ENCODE results near the gene RAB25. TPM values are rescaled to one million over a fixed set of nuclear protein-coding genes. Genes with fewer than 3 reads are reported as not detected.

RAB25 gene
- total RNA-seq (2014; rRNA removed) (18.1 and 18.5 TPM in 2 replicates), Bru-seq, nascent RNA (percentile 32 among the genes with signal in this experiment), BruChase-seq, experiment 1, labeled RNA remaining after a 6-hour chase (percentile 42 among the genes with signal in this experiment), BruChase-seq, experiment 2, labeled RNA remaining after a 2-hour chase (percentile 37 among the genes with signal in this experiment)
- long read RNA-seq, partial matches to known transcripts = 0 of 2 reads
- long read RNA-seq, other reads (novel, unspliced or antisense) = 0 of 2 reads

GRCh38 chr1:156060937-156061636 is at the start of gene RAB25:
Gene RAB25, plus strand, starts transcription at chr1:156061160. Its CDS starts 241 bp downstream, at chr1:156061401.
- H3K9ac ChIP-seq (ENCODE audit: low read length) = peak within 1 kb of the TSS; percentile 41; the same call in 1 of the 2 replicates
- CTCF ChIA-PET = interaction anchor here (0.7 kb wide), 1 partner anchor 312 kb away, joined by 3 read pairs; no protein-coding TSS in a partner anchor

GRCh38 chr1:156012051-156012817 is 48.7 kb upstream of the RAB25 start:
- Histone ChIP-seq H3K27ac (ENCODE audit: low read length) (no peak overlapping the region), H3F3A (ENCODE audit: low read length, unreplicated experiment) (peaks cover 4% of the 10 kb centered on the region), H3K9me3 (ENCODE audit: low read length) (no peaks in the 10 kb centered on the region), H3K4me1 (ENCODE audit: insufficient read depth, low read length) (peaks cover under 1% of the 10 kb centered on the region; the same call in 1 of the 2 replicates), H3K27me3 (ENCODE audit: low read length) (no peaks in the 10 kb centered on the region), H3K4me3 (ENCODE audit: low read length) (no peak overlapping the region), H3K36me3 (ENCODE audit: low read depth, low read length) (peaks cover 62% of the 10 kb centered on the region), H4K20me1 (ENCODE audit: low read length) (0 out of 2 replicates have a peak, but pooled peaks cover 4% of the 10 kb centered on the region), H3K79me2 (ENCODE audit: low read length) (0 out of 2 replicates have a peak, but pooled peaks cover 7% of the 10 kb centered on the region), H3K9ac (ENCODE audit: low read length) (no peak overlapping the region), H3K9me2 (replicated peaks; ENCODE audit: low read length) (no peaks in the 10 kb centered on the region), H3K4me2 (ENCODE audit: low read length) (no peak overlapping the region), H2AFZ (ENCODE audit: low read length) (no peak overlapping the region)
- intact Hi-C loops (cut with micrococcal nuclease) = no loop called here
- no peak for TF ChIP-seq CTCF (conservative IDR thresholded peaks at IDR 0.05; ENCODE audit: low read depth, low read length)
- ATAC-seq (no peak), DNase-seq (no peak)
- no TSS peak for BruUV-seq (replicated peaks)
- CTCF ChIA-PET = no interaction called here
- POLR2A ChIA-PET (ENCODE audit: unreplicated experiment) = no interaction called here

More at GRCh38 chr1:156060937-156061636, at the start of gene RAB25:
- H3K27ac ChIP-seq (ENCODE audit: low read length) = peak within 1 kb of the TSS; percentile 20
- H3K27me3 ChIP-seq (ENCODE audit: low read length) = no peaks in the 10 kb centered on the region
- H3K79me2 ChIP-seq (ENCODE audit: low read length) = peaks cover 5% of the 10 kb centered on the region
- peak; percentile 11; the same call in 1 of the 2 replicates for ATAC-seq
- H3K4me1 ChIP-seq (ENCODE audit: insufficient read depth, low read length) = peaks cover 10% of the 10 kb centered on the region; the same call in 1 of the 2 replicates
- H4K20me1 ChIP-seq (ENCODE audit: low read length) = no peaks in the 10 kb centered on the region
- H3K4me2 ChIP-seq (ENCODE audit: low read length) = peak within 1 kb of the TSS; percentile 54
- H3F3A ChIP-seq (ENCODE audit: low read length, unreplicated experiment) = no peaks in the 10 kb centered on the region
- DNase-seq = peak; percentile 66
- no peaks in the 10 kb centered on the region for H3K36me3 ChIP-seq (ENCODE audit: low read depth, low read length)
- intact Hi-C loops (cut with micrococcal nuclease) = no loop called here
- peak within 1 kb of the TSS; percentile 49 for H3K4me3 ChIP-seq (ENCODE audit: low read length)
- no peaks in the 10 kb centered on the region for H3K9me3 ChIP-seq (ENCODE audit: low read length)
- no peaks in the 10 kb centered on the region for H3K9me2 ChIP-seq (replicated peaks; ENCODE audit: low read length)
- no peak for TF ChIP-seq CTCF (conservative IDR thresholded peaks at IDR 0.05; ENCODE audit: low read depth, low read length)
- no peak for TF ChIP-seq EZH2 (IDR thresholded peaks at IDR 0.05; ENCODE audit: low read length, unreplicated experiment)
- TF ChIP-seq EZH2phosphoT487 (IDR thresholded peaks at IDR 0.05; ENCODE audit: borderline replicate concordance, low read length) = no peak
- no TSS peak for BruUV-seq (replicated peaks)
- POLR2A ChIA-PET (ENCODE audit: unreplicated experiment) = no interaction called here
- peak within 1 kb of the TSS; percentile 25; the same call in 1 of the 2 replicates for H2AFZ ChIP-seq (ENCODE audit: low read length)

Data from PC-3 (cell line).